ENCODE data around the gene AKAP10. TPM values are rescaled to one million over a fixed set of nuclear protein-coding genes. Genes with fewer than 3 reads are reported as not detected.
"Not testable (repeated sequence)": the region's sequence is repeated elsewhere in the genome, so short reads cannot be mapped to it uniquely, and the experiment has no call there.

AKAP10 gene
- total RNA-seq, 5 donors from 2014 or later (not counting 1 experiment from before 2014, with no cell fraction given): 43.3 to 61.3 (median 53.9) TPM

DNA sequence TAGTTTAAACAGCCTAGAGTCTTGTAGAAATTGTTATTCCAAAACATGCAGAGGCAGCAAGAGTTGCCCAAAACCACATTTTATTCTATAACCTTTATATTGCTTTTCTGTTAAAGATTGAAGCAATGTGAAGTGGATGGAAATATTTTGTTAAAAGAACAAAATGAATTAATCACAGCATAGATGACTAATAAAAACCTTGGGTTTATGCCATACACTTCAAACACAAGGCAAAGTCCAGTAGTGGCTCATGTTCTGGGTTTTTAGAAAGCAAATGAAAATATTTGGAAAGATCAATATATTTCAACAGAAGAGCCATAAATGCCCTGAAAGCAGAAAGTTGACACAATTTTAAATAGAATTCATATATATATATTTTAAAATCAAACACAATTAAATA lies 73.2 kb downstream of the AKAP10 start:
- no peaks in the 10 kb centered on the region for H3K9me3 Mint-ChIP-seq
- H3K4me1 Mint-ChIP-seq: no peaks in the 10 kb centered on the region
- H3K27ac ChIP-seq (ENCODE audit: low read length): no peak overlapping the region
- ChIA-PET POLR2A (no interaction called here), CTCF (interaction anchor here in 1 of 2 donors (0.7 kb wide), 1 partner anchor 106 kb away, joined by 3 read pairs; no protein-coding TSS in a partner anchor)
- no peak for DNase-seq
- no peaks in the 10 kb centered on the region for H3K4me1 ChIP-seq (ENCODE audit: control insufficient read depth in 1 of 2, extremely low read depth in 1 of 2, insufficient read depth in 2 of 2, low read length in 2 of 2)
- no peak overlapping the region for H3K4me3 Mint-ChIP-seq
- no peaks in the 10 kb centered on the region for H3K27me3 ChIP-seq (replicated peaks in 1 of 2; ENCODE audit: control insufficient read depth in 2 of 2, extremely low read depth in 1 of 2, insufficient read depth in 2 of 2, low read length in 1 of 2)
- no peaks in the 10 kb centered on the region for H3K27me3 Mint-ChIP-seq
- H3K36me3 Mint-ChIP-seq: peaks cover 48% of the 10 kb centered on the region
- no peak for ATAC-seq (replicated peaks in 1 of 4)
- no peak overlapping the region for H3K27ac Mint-ChIP-seq
- H3K4me3 ChIP-seq (ENCODE audit: control insufficient read depth in 1 of 2, extremely low read depth in 1 of 2, low read length in 1 of 2): no peak overlapping the region
- H3K9me3 ChIP-seq: no peaks in the 10 kb centered on the region
- H3K36me3 ChIP-seq (ENCODE audit: control insufficient read depth in 2 of 2, extremely low read depth in 1 of 2, insufficient read depth in 1 of 2, low read length in 1 of 2): peaks cover 10 to 63% of the 10 kb centered on the region in 2 donors

DNA sequence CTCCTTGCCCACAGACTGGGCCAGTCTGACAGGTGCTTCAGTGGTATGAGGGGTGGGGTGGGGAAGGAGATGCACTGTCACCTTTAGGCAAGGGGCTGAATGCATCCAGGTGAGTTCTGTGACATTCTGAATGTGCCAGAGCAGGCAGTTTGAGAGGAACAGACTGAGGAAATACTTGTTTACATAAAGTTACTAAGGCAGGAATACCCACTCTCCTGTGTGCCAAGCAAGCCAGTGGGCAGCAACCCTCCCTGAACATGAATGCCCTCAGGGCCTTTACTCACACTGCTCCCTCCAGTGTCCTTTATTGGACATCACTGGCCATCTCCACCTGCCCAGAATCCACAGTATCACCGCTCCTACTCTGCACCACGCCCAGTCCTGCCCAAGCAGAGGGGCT lies 76.8 kb downstream of the AKAP10 start:
- peaks cover 0 to 13% (median 6%) of the 10 kb centered on the region in 3 donors for H3K4me1 Mint-ChIP-seq
- H3K4me3 ChIP-seq (ENCODE audit: control insufficient read depth in 1 of 2, extremely low read depth in 1 of 2, low read length in 1 of 2): no peak overlapping the region
- WGBS (ENCODE audit: insufficient coverage): no CpG with 5 or more reads among the region's 2 CpGs
- CTCF ChIA-PET: interaction anchor here in 1 of 2 donors (0.7 kb wide), 1 partner anchor 287 kb away, joined by 3 read pairs; no protein-coding TSS in a partner anchor
- no peak overlapping the region for H3K27ac ChIP-seq (ENCODE audit: low read length)
- H3K9me3 ChIP-seq: no peaks in the 10 kb centered on the region
- DNase-seq (no peak), ATAC-seq (replicated peaks in 1 of 4) (no peak)
- H3K27ac Mint-ChIP-seq: peak overlapping the region in 1 of 2 donors; percentile 64
- no peak overlapping the region for H3K4me3 Mint-ChIP-seq
- H3K27me3 ChIP-seq (replicated peaks in 1 of 2; ENCODE audit: control insufficient read depth in 2 of 2, extremely low read depth in 1 of 2, insufficient read depth in 2 of 2, low read length in 1 of 2): no peaks in the 10 kb centered on the region
- peaks cover 21% of the 10 kb centered on the region for H3K36me3 Mint-ChIP-seq
- no peaks in the 10 kb centered on the region for H3K27me3 Mint-ChIP-seq
- no peaks in the 10 kb centered on the region for H3K4me1 ChIP-seq (ENCODE audit: control insufficient read depth in 1 of 2, extremely low read depth in 1 of 2, insufficient read depth in 2 of 2, low read length in 2 of 2)
- no peaks in the 10 kb centered on the region for H3K9me3 Mint-ChIP-seq
- H3K36me3 ChIP-seq (ENCODE audit: control insufficient read depth in 2 of 2, extremely low read depth in 1 of 2, insufficient read depth in 1 of 2, low read length in 1 of 2): peaks cover 10 to 28% of the 10 kb centered on the region in 2 donors
- POLR2A ChIA-PET: interaction anchor here in 1 of 2 donors (0.6 kb wide), 1 partner anchor 62 kb away, joined by 8 read pairs; no protein-coding TSS in a partner anchor

DNA sequence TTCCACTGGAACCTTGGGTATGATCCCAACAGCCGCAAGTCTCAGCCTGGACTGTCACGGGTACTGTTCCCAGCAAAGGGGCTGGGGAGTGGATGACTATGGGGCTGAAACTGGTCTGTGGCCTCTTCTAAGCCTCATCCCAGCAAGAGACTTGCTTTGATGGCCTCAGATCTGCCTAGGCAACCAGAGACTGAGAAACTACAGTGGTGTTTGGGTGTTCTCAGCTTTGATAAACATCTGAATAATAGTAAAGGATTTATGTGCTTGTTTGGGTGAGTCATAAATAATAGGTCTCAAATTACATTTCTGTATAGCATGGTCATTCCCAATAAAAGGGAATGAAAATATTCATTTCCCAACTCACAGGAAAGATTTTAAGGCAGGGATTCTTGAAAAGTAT lies 79.7 kb downstream of the AKAP10 start:
- Mint-ChIP-seq H3K27ac (peak overlapping the region in 1 of 2 donors; percentile 29), H3K36me3 (peaks cover 4% of the 10 kb centered on the region), H3K27me3 (no peaks in the 10 kb centered on the region), H3K4me1 (peaks cover 0 to 13% (median 6%) of the 10 kb centered on the region in 3 donors), H3K9me3 (no peaks in the 10 kb centered on the region), H3K4me3 (no peak overlapping the region)
- ChIA-PET CTCF (no interaction called here), POLR2A (no interaction called here)
- H3K4me3 ChIP-seq (ENCODE audit: control insufficient read depth in 1 of 2, extremely low read depth in 1 of 2, low read length in 1 of 2): no peak overlapping the region
- H3K4me1 ChIP-seq (ENCODE audit: control insufficient read depth in 1 of 2, extremely low read depth in 1 of 2, insufficient read depth in 2 of 2, low read length in 2 of 2): no peaks in the 10 kb centered on the region
- no peak overlapping the region for H3K27ac ChIP-seq (ENCODE audit: low read length)
- H3K9me3 ChIP-seq: no peaks in the 10 kb centered on the region
- no peak for DNase-seq
- 100% methylated on average over 2 of the region's 2 CpGs for WGBS (ENCODE audit: insufficient coverage)
- ATAC-seq (replicated peaks in 1 of 4): no peak
- H3K27me3 ChIP-seq (replicated peaks in 1 of 2; ENCODE audit: control insufficient read depth in 2 of 2, extremely low read depth in 1 of 2, insufficient read depth in 2 of 2, low read length in 1 of 2): peaks cover 0 to 1% of the 10 kb centered on the region in 2 experiments
- peaks cover 6 to 10% of the 10 kb centered on the region in 2 donors for H3K36me3 ChIP-seq (ENCODE audit: control insufficient read depth in 2 of 2, extremely low read depth in 1 of 2, insufficient read depth in 1 of 2, low read length in 1 of 2)

DNA sequence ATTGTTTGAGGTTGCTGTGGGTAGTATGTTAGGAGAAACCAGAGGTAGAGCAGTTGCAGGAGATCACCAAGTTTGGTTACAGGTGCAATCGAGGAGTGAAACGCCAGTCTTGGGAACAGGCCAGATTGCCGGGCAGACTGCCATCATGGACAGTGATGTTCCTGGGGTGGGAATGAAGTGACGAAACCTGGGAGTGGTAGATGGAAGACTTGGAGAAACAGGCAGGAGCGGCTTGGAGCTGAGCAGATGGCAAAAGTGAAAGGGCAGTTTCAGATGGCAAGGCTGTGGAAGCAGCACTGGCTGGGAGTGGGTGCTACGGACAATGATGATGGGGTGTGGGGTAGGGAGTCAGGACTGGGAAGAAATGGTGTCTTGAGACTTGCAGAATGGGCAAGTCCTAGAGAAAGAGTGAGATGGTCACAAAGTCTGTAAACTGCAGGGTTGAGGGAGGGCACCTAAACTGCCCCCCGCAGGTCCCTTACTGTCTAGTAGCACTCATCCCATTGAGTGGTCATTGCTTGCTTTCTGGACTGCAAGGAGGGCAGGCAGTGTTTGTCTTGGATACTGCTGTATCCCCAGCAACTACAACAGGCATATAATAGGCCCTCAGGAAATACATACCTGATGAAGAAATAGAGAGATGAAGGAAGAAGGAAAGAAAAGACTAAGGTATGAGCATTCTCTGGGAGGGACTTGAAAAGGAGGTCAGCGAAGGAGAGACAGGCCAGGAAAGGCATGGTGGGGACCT lies 80.4 kb downstream of the AKAP10 start:
- peak overlapping the region in 1 of 2 donors; percentile 18 for H3K27ac Mint-ChIP-seq
- whole genome bisulfite sequencing (ENCODE audit: insufficient coverage): 93% methylated on average over 7 of the region's 8 CpGs
- peaks cover 6 to 10% of the 10 kb centered on the region in 2 donors for H3K36me3 ChIP-seq (ENCODE audit: control insufficient read depth in 2 of 2, extremely low read depth in 1 of 2, insufficient read depth in 1 of 2, low read length in 1 of 2)
- DNase-seq: no peak
- no peak for ATAC-seq (replicated peaks in 1 of 4)
- H3K4me3 Mint-ChIP-seq: no peak overlapping the region
- H3K36me3 Mint-ChIP-seq: peaks cover 4% of the 10 kb centered on the region
- H3K4me3 ChIP-seq (ENCODE audit: control insufficient read depth in 1 of 2, extremely low read depth in 1 of 2, low read length in 1 of 2): no peak overlapping the region
- no peaks in the 10 kb centered on the region for H3K9me3 Mint-ChIP-seq
- ChIA-PET CTCF (no interaction called here), POLR2A (no interaction called here)
- no peaks in the 10 kb centered on the region for H3K27me3 Mint-ChIP-seq
- peaks cover 0 to 3% of the 10 kb centered on the region in 2 experiments for H3K27me3 ChIP-seq (replicated peaks in 1 of 2; ENCODE audit: control insufficient read depth in 2 of 2, extremely low read depth in 1 of 2, insufficient read depth in 2 of 2, low read length in 1 of 2)
- no peaks in the 10 kb centered on the region for H3K9me3 ChIP-seq
- H3K4me1 Mint-ChIP-seq: peaks cover 0 to 13% (median 6%) of the 10 kb centered on the region in 3 donors
- no peak overlapping the region for H3K27ac ChIP-seq (ENCODE audit: low read length)
- H3K4me1 ChIP-seq (ENCODE audit: control insufficient read depth in 1 of 2, extremely low read depth in 1 of 2, insufficient read depth in 2 of 2, low read length in 2 of 2): no peaks in the 10 kb centered on the region

DNA sequence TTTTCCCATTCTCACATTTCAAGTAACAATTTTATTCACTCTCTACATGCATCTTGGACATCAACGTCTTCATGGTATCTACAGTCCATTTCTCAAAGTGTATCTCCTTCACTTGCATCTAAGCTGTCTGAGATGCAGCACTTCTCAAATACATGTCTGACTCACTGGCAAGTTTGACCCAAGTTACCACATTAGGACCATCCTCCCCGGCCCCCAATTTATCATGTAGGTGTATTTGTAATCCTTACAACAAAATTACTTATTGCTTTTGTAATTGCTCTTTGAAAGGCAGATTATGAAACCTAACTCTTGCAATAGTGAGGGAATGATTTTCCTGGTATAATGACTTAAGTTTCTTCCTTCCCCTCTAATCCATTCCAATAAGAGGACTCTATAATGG lies 80.9 kb downstream of the AKAP10 start:
- peaks cover 0 to 13% (median 6%) of the 10 kb centered on the region in 3 donors for H3K4me1 Mint-ChIP-seq
- no peak for ATAC-seq (replicated peaks in 1 of 4)
- 80% methylated on average over 1 of the region's 2 CpGs for WGBS (ENCODE audit: insufficient coverage)

DNA sequence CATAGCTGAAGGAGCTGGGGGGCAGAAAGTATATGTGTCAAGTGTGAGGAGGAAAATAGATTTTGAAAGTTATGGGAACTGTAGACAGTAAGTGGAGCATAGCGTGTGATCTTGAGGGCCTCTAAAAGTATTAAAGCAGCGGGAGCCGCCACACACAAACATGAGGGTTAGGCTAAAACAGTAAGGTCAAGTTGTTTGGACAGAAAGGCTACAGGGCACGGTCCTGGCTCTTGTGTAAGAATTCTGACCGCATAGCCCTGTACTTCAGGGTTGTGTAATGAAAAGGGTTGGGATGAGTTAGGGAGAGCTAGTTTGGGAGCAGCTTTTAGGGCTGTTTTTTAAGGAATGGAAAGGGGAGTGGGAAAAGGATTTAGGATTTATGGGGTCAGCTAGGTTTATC lies 87.1 kb downstream of the AKAP10 start:
- H3K27me3 ChIP-seq (replicated peaks in 1 of 2; ENCODE audit: control insufficient read depth in 2 of 2, extremely low read depth in 1 of 2, insufficient read depth in 2 of 2, low read length in 1 of 2); H3K4me1 ChIP-seq (ENCODE audit: control insufficient read depth in 1 of 2, extremely low read depth in 1 of 2, insufficient read depth in 2 of 2, low read length in 2 of 2); H3K9me3 Mint-ChIP-seq; H3K27ac ChIP-seq (ENCODE audit: low read length); H3K9me3 ChIP-seq; H3K27ac Mint-ChIP-seq; H3K27me3 Mint-ChIP-seq; POLR2A ChIA-PET; DNase-seq; H3K4me3 Mint-ChIP-seq; H3K4me3 ChIP-seq (ENCODE audit: control insufficient read depth in 1 of 2, extremely low read depth in 1 of 2, low read length in 1 of 2); H3K36me3 Mint-ChIP-seq; ATAC-seq (replicated peaks in 1 of 4); H3K4me1 Mint-ChIP-seq; H3K36me3 ChIP-seq (ENCODE audit: control insufficient read depth in 2 of 2, extremely low read depth in 1 of 2, insufficient read depth in 1 of 2, low read length in 1 of 2): not testable (repeated sequence)
- WGBS (ENCODE audit: insufficient coverage): 98% methylated on average over 5 of the region's 5 CpGs
- CTCF ChIA-PET: interaction anchor here in 1 of 2 donors (0.6 kb wide), 1 partner anchor 365 kb away, joined by 11 read pairs; no protein-coding TSS in a partner anchor

More for the DNA sequence above, 80.9 kb downstream of the AKAP10 start:
- Mint-ChIP-seq H3K27me3 (no peaks in the 10 kb centered on the region), H3K4me3 (no peak overlapping the region), H3K27ac (peak overlapping the region in 1 of 2 donors; percentile 18), H3K36me3 (peaks cover 4% of the 10 kb centered on the region), H3K9me3 (no peaks in the 10 kb centered on the region)
- H3K27me3 ChIP-seq (replicated peaks in 1 of 2; ENCODE audit: control insufficient read depth in 2 of 2, extremely low read depth in 1 of 2, insufficient read depth in 2 of 2, low read length in 1 of 2): peaks cover 0 to 3% of the 10 kb centered on the region in 2 experiments
- ChIA-PET POLR2A (no interaction called here), CTCF (no interaction called here)
- no peak overlapping the region for H3K27ac ChIP-seq (ENCODE audit: low read length)
- no peak overlapping the region for H3K4me3 ChIP-seq (ENCODE audit: control insufficient read depth in 1 of 2, extremely low read depth in 1 of 2, low read length in 1 of 2)
- peaks cover 6 to 10% of the 10 kb centered on the region in 2 donors for H3K36me3 ChIP-seq (ENCODE audit: control insufficient read depth in 2 of 2, extremely low read depth in 1 of 2, insufficient read depth in 1 of 2, low read length in 1 of 2)
- no peak for DNase-seq
- no peaks in the 10 kb centered on the region for H3K9me3 ChIP-seq
- no peaks in the 10 kb centered on the region for H3K4me1 ChIP-seq (ENCODE audit: control insufficient read depth in 1 of 2, extremely low read depth in 1 of 2, insufficient read depth in 2 of 2, low read length in 2 of 2)

Data from T-cell (primary cell).